Measurements from ENCODE around the gene PNPLA3.

Gene PNPLA3, protein sequence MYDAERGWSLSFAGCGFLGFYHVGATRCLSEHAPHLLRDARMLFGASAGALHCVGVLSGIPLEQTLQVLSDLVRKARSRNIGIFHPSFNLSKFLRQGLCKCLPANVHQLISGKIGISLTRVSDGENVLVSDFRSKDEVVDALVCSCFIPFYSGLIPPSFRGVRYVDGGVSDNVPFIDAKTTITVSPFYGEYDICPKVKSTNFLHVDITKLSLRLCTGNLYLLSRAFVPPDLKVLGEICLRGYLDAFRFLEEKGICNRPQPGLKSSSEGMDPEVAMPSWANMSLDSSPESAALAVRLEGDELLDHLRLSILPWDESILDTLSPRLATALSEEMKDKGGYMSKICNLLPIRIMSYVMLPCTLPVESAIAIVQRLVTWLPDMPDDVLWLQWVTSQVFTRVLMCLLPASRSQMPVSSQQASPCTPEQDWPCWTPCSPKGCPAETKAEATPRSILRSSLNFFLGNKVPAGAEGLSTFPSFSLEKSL

DNA sequence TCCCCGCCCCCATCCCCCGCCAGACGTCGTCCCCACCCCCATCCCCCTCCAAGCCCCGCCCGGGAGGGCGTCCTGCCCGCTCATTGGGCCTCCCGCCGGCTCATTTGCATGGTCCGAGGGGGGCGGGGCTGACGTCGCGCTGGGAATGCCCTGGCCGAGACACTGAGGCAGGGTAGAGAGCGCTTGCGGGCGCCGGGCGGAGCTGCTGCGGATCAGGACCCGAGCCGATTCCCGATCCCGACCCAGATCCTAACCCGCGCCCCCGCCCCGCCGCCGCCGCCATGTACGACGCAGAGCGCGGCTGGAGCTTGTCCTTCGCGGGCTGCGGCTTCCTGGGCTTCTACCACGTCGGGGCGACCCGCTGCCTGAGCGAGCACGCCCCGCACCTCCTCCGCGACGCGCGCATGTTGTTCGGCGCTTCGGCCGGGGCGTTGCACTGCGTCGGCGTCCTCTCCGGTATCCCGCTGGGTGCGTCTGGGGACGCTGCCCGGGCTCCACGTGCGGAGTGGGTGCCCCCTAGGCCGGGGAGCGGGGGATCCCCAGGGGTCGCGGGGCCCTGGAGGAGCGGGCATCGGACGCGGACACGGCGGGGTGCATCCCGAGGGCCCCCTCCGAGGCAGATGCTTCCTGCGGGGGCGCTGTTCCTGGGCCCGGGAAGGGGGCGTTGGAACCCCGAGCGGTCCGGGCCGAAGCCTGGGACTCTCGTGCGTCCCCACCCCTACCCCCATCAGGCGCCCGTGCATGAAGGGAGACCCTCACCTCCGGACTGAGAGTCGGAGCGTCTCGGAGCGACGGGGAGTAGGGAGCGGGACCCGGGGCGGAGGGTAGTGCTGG lies at the start of gene PNPLA3:
Gene PNPLA3 (plus strand): TSS at position 175 of the 834 bp plus-strand sequence. CDS start 107 bp downstream, at position 282.
- peak; percentile 93 for DNase-seq

DNA sequence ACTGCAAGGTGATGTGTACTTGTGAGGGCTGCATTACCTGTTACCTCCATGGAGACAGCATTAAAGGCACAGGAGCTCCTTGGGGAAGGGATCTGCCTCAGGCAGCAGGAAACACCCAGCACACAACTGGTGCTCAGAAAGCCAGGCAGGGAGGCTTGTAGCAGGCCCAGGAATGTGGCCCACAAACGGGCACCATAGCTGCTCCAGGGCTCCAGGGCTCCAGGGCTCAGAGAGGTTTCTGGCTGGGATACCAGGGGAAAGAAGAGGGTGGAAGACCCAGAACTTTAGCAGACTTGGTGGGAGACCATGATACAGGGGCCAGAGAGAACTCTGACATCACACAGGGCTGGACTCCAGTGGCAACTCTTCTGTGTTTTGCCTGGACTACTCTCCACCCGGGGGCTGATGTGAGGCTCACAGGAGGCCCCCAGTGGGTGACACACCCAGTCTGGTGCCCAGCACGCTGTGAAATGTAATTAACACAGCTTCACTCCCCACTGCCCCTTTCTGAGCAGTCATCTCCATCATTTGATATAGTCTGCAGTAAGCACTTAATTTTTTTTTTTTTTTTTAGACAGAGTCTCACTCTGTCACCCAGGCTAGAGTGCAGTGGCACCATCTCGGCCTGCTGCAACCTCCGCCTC lies 46.6 kb upstream of the PNPLA3 start:
- DNase-seq, result no peak

DNA sequence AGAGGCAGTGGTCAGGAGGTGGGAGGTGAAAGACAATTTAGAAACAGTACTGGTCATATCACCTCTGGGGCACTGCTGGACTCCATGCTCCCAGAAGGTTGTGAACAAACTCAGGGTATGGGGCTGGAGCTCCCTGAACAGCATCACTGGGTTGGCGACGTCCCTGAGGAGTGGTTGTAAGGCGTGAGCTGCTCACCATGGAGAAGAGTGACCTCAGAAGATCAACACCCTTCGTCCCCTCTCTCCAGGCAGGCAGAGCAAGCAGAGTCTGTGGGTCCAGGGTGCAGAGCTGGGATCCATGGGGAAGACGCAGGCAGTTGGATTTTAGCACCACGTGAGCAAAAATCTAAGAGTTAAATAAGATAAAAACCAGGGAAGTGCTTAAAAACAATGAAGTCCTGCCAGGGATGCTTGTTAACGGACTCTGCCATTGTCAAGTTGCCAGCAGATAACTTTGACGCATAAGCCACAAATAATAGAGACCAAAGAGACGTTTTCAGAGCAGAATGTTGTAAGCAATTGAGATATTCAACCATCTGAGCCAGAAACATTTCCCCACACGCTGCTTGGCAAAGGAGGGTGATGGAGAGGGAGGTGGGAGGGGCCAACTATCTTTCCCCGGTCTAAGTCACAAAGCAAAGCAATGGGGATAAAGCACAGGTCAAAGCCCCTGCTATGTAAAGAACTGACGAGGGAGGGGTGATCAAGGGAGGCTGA lies 45.4 kb upstream of the PNPLA3 start:
- DNase-seq, result no peak

DNA sequence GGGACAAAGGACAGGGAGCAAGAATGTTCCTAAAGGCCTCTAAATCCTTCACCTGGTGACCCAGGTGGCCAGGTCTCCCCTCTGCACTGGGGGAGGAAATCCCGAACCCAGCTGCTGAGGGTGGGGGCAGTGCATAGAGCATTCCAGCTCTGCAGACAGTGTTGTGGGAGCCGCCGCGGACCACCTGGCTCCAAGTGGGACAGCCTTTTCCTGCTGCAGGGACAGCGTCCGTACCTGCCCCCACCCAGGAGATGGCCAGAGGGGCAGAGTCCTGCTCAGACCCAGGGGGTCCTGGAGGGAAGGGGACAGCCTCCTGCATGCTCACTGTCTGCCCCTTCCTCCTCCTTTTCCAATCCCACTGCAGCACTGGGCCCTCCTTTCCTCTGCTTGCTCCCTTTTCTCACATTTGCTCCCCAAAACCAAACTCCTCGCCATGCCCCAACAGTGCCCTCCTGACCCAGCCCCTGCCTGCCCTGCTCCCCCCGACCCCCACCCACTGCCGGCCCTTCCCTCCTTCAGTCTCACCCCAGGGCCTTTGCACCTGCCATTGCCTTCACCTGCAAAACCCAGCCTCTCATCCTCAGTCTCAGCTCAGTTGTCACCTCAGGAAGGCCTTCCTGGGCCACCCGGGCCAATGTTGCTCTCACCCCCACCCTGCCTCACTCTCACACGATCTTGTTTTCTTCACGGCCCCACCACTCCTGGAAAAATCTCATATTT lies 44.6 kb upstream of the PNPLA3 start:
- no peak for DNase-seq

DNA sequence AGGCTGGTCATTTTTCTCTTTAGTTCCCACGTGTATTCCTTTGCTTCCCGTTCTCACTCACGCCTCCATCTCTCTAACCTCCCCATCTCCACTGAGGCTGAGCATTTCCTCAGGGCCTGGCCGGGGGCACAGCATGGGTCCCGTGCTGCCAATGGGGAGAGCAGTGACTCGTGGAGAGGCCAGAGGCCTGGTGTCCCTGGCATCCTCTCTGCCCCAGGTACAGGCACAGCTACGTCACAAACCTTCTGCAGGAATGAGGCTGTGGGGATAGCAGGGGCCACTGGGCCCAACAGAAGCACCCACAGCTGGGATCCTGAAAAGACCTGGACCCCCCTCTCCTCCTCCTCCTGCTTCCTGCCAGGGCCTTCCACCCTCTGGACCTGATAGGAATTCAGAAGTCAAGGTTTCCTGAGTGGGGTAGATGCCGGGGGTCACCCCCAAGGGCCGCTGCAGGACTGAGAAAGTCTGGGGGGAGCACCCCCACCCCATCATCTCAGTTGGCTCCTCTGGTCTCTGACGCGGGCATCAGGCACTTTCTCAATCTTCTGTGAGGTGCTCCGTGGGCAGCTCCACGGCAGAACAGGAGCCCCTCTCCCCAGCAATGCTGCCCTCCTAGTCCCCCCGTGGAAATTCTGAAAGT lies 43.6 kb upstream of the PNPLA3 start:
- no peak for DNase-seq

DNA sequence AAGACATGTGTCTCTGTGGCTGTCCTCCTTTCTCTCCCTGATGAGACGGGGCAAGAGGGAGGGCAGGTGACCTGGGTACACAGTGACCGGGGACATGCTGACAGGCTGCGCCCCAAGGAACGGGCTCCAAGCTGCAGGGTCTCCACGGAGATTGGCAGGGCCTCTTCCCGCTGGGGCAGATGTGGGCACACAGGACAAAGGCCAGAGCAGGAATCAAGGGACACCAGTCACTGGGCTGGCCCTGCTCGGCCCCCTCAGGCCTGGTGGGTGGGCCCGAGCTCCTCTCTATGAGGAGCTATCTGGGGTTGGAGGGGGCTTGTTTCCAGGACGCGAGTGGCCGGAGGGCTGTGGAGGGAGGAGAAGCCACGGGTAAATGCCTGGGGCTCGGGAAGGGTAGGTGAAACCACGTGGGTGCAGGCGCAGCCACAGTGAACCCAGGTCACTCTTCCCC lies 43.0 kb upstream of the PNPLA3 start:
- no peak for DNase-seq

DNA sequence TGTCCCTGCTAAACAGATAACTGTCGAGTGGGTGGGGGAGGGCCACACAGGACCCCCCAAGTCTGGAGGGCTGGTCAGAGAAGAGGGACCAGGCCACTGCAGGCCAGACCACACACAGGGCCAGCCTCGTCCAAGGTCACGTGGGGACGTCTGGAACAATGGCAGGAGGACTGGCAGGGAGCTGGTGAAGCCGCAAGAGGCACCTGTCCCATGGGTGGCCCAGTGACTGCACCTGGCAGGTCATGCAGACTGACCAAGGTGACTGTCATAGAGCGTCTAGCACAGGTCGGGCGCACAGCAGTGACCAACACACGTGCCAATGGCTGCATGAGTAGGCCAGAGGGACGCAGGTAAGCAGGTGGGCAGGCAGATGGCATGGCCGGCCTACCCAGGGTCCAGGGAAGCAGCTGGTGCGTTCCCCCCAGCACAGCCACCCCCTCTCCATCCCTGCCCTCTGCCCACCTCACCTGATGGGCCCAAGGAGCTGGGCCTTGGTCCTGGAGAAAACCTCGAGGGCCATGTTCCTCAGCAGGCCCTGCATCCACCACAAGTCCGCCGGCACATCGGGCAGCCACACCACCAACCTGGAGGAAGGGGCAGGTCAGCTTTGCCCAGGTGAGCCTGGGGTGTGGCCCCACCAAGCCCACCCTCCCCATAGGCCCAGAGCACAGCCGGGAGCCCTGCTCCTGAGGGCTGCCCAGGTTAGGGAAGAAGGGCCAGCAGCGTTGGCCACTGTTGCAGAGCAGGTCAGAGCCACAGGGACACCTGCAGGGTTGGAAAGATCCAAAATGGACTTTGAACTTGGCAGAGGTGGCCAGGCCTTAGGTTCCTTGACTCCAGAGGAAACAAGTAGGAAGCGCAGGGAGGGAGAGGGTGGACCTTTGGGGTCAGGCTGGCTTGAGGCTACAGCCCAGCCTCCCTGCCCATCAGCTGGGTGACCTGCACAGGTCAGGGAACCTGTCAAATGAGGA lies 42.2 kb upstream of the PNPLA3 start:
- no peak for DNase-seq

DNA sequence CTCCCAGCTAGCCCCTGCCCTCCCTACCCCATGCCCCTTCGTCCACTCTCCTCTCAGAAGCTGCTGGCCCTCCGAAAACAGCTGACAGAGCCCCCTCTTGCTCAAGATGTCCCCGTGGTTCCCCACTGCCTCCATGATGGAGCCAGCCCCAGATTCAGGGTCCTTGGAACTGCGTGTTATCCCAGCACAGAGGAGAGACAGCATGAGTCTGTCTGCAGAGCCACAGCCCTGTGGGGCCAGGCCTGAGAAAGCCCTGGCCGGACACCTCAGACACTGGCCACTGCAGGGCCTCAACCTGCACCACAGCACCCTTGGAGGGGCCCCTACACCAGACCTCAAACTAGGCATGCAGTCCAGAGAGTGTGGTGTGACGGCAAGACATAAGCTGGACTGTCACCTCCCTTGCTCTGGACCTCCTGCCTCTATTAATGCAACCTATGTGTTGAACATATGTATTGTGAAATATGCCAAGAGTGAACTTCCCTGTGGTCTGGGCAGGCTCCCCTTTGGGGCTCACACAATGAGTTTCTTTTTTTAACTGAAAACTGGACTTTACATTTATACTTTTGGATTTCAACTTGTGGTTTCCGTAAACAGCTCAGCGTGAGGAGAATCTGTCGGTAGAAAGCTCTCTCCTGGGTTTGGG lies 41.4 kb upstream of the PNPLA3 start:
- DNase-seq, result no peak

DNA sequence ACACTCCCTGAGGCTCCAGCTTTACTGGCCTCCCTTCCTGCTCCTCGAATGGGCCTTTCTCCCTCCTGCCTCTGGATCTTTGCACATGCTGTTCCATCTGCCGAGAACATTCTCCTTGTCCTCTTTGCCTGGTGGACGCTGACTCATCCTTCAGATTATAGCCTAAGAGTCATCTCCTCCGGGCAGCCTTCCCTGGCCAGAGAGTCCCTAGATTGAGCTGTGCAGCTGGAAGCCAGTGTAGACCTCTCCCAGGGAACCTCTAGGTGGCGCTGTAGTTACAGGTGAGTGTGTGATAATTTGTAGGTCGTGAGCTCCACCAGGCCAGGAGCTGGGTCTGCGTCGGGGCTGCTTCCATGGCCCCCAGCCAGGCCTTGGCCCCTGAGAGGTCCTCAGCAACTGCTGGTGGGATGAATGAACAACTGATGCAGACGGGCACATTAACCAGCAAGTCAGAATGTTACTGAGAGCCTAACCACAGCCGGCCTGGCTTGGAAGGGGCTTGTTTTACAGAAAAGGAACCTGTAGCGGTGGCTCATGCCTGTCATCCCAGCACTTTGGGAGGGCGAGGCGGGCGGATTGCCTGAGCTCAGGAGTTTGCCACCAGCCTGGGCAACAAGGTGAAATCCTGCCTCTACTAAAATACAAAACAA lies 40.5 kb upstream of the PNPLA3 start:
- peak; percentile 49 for DNase-seq

DNA sequence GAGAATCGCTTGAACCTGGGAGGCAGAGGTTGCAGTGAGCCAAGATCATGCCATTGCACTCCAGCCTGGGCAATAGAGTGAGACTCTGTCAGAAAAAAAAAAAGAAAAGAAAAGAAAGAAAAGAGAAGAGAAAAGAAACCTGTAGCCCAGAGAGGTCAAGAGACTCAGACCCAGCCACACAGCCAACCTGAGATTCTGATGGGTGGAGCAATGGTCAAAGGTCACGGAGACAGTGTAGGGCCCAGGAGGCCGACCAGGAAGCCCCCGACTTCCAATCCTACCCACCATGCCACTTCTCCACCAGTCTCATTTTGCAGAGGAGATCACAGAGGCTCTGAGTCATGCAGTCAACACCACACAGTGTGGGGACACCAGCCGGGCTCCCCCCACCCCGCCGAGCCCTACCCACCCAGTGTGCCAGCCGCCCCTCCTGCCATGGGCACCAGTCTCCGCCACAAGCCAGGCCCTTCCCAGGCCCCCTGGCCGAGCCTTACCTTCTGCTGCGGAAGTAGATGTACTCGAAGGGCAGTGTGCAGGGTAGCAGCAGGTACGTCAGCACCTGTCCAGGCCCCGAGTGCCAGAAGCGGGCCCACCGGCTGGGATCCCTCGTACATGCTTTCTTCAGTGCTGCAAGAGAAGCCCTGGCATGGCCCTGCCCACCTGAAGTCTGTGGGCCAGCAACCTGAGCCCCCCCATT lies 39.7 kb upstream of the PNPLA3 start:
- DNase-seq, result no peak

DNA sequence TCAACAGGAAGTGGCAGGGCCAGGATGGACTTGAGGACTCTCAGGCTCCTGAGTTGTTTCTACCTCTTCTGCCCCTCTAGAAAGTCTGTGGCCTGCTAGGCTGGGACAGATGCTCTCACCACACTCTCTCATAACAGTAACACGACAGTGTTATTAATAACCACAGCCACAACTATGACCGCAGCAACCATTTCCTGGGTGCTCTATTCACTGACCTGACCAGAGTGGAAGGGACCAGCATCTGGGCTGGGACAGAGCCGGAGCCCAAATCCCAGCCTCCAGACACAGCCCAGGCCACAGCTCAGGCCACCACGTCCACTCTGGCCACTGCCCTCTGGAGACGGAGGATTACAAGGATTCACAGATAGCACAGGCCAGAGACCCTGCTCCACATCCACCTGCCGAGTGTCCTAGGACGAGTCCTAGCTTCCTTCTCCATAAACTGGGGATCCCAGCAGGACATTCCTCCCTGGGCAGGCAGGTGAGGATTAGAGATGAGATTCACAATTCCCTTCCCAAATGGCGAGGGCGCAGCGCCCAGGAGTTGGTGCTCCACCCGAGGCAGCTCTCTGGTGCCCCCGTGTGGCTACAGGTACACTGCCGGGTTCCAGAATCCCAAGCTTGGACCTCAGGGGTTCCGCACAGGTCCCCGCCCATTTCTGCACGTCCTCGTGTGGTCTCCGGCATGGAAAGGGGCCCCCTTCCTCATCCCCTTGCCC lies 38.8 kb upstream of the PNPLA3 start:
- DNase-seq, result peak; percentile 57

DNA sequence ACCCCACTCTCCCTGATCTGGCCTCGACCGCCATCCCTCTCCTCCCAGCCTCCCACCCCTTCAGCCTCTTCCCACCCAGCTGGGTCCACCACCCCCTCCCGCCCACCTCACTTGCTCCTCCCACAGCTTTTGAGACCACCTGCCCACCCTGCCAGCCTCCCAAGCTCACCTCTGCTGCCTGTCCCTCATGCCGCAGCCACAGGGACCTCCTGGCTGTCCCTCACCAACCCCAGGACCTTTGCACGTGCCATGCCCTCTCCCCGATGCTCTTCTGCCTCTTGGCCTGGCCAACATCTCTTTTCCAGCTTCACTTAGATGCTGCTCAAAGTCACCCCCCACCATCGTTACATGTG lies 38.3 kb upstream of the PNPLA3 start:
- DNase-seq, result no peak

DNA sequence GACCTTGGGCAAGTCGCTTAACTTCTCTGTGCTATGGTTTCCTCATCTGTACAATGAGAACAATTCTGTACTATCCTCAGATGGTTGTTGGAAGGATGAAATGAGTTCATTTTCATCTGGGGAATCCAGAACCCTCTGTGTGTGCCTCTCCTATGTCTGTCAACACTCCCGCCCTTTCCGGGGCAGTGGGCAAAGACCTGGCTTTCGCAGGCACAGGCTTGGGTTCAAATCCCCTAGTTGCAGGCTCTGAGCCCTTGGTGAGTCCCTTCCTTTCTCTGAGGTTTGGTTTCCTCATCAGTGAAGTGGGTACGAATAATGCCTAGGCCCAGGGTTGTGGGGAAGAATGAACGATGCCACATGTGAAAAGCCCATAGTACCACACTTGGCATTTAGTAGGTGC lies 37.8 kb upstream of the PNPLA3 start:
- no peak for DNase-seq

DNA sequence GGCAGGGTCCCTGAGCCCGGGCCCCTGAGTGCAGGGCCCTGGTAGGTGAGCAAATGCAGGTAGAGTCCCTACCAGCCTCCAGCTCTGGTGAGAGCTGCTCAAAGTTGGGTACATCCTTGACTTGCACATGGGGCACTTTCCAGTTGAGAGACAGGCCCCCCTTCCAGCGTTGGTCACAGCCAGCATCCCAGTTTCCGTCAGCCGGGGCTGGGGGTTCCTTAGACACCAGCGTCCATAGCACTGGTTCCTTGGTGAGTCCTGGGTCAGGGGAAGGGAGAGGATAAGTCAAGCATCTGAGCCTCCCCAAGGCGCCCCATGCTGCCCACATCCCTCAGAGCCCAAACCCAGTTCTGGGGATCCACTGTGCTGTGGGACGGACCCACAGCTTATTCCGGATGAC lies 37.4 kb upstream of the PNPLA3 start:
- no peak for DNase-seq

DNA sequence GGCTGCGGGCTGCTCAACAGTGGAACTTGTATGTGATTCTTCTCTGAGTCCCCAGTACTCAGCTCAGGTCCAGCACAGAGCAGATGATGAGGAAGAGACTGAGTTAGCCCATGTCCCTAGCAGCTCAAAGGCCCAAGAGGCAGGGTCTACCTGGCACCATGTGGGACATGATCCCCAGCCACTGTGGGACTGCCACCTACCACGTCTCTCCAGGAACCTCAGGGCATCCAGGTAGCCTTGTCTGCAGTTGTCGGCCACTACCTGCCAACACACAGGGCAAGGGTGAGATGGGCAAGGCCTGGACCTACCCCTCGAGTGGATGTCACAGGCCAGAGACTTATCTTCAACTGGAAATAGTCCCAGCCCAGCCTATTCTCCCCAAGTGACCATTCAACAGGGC lies 36.2 kb upstream of the PNPLA3 start:
- DNase-seq, result no peak

DNA sequence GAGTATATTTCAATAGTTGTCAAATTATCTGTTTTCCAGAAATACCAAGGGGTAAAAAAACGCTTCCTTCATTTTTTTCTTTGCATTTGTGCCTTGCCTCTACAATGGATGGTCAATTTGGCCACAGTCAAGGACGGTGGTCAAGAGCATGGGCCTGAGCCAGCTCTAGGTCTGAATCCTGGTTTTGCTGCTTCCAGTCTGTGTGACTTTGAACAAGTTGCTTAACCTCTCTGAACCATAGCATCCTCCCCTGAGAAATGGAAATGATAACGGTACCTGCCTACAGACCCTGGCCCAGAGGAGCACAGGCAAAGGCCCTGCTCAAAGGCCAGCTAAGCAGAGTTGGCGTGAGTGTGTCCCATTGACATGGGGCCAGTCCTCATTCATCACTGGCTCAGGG lies 34.9 kb upstream of the PNPLA3 start:
- no peak for DNase-seq

DNA sequence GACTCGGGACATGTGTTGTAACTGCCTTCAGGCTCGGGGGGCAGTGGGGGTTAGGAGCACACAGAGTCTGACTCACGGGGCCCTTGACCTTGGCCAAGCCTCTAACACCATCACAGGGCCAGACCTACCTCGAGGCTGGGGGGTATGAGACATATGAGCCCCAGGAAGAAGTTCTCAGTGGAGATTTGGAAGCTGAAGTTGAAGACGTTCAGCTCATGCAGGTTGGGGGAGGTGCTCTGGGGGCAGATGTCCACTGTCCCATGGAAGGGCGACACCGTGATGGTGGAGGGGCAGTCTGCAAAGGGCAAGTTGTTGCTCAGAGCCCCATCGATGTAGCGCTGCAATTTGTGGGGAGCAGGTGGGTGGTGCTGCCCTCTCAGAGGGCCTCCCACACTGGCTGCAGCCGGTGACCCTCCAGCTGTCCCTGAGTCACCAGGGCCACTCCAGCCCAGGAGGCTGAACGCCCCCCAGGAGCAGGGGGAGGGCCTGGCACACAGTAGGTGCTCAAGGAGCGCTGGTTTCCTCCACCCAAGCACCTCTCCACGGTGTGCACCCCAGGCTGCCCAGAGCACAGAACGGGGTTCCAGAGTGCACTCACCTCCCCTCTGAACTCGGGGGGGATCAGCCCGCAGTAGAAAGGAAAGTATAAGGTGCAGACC lies 34.3 kb upstream of the PNPLA3 start:
- DNase-seq, result no peak
